Measurements from ENCODE around the gene TMEM115. TPM values are rescaled to one million over a fixed set of nuclear protein-coding genes. Genes with fewer than 3 reads are reported as not detected.
A peak's percentile ranks its signal among the peaks of the same experiment; 100 is the strongest.

The TMEM115 gene
- total and polyA plus RNA-seq, 2 of the 13 experiments (the other 11 are each of a cell fraction or from before 2014, with no cell fraction given): 22.1 to 30.7 TPM

DNA sequence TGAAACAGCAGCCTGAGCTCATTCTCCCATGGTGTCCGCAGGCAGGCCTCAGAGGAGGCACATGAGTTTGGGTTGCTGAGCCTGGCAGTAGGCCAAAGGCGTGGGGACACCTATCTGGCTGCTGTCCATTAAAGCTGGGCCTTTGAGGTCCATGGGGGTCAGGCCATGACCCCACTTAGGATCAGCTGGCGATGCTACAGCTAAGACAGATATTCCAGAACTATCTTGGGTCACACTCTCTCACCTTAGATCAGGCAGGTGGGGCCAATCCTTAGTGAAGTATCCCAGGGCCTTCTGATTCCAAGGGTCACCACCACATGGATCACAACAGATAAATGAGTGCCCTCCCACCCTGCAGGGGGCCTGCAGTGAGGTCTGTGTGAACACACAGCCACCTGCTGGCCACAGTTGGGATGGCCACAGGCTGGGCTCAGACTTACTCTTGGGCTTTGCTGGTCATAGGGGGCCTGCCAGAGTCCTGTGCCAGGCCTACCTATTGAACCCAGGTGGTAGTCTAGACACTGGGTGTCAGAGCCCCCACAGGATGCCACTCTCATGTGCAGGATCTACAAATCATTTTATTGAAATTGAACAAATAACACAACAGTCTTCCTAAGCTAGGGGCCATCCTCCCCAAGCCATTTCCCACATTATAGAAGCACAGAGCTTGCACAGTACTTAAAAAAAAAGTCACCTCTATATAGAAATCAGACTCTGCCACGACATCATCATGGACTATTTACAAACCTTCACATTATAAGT lies 34.8 kb downstream of the TMEM115 start (continued):
- TF ChIP-seq HOXA5 (CRISPR knock-in tag; IDR thresholded peaks at IDR 0.05) (peak; percentile 63; the same call in 1 of the 2 replicates), SIN3A (IDR thresholded peaks at IDR 0.05; ENCODE audit: borderline replicate concordance, low read depth, low read length) (no peak), MXD4 (CRISPR knock-in tag; IDR thresholded peaks at IDR 0.05) (no peak; the same call in 1 of the 2 replicates), HMG20A (CRISPR knock-in tag; IDR thresholded peaks at IDR 0.05; ENCODE audit: borderline replicate concordance) (no peak), ZFP36L1 (CRISPR knock-in tag; IDR thresholded peaks at IDR 0.05) (no peak), KDM3A (CRISPR knock-in tag; IDR thresholded peaks at IDR 0.05; ENCODE audit: low read depth) (peak; percentile 76; the same call in 1 of the 2 replicates), ZNF746 (CRISPR knock-in tag; IDR thresholded peaks at IDR 0.05) (no peak), TCF7L2 (IDR thresholded peaks at IDR 0.05; ENCODE audit: low read depth, low read length) (no peak), ZNF549 (CRISPR knock-in tag; IDR thresholded peaks at IDR 0.05) (no peak), ZNF264 (CRISPR knock-in tag; IDR thresholded peaks at IDR 0.05) (0 out of 2 replicates have a peak, but pooled peaks have one; percentile 39), POLR2G (IDR thresholded peaks at IDR 0.05; ENCODE audit: low read depth, low read length) (no peak), ZNF749 (CRISPR knock-in tag; IDR thresholded peaks at IDR 0.05; ENCODE audit: borderline replicate concordance) (no peak), GTF3A (CRISPR knock-in tag; conservative IDR thresholded peaks at IDR 0.05) (0 out of 2 replicates have a peak, but pooled peaks have one; percentile 73)
- TF ChIP-seq, protein P1, sequence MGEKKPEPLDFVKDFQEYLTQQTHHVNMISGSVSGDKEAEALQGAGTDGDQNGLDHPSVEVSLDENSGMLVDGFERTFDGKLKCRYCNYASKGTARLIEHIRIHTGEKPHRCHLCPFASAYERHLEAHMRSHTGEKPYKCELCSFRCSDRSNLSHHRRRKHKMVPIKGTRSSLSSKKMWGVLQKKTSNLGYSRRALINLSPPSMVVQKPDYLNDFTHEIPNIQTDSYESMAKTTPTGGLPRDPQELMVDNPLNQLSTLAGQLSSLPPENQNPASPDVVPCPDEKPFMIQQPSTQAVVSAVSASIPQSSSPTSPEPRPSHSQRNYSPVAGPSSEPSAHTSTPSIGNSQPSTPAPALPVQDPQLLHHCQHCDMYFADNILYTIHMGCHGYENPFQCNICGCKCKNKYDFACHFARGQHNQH (CRISPR knock-in tag; IDR thresholded peaks at IDR 0.05): no peak
- TF ChIP-seq, protein P2, sequence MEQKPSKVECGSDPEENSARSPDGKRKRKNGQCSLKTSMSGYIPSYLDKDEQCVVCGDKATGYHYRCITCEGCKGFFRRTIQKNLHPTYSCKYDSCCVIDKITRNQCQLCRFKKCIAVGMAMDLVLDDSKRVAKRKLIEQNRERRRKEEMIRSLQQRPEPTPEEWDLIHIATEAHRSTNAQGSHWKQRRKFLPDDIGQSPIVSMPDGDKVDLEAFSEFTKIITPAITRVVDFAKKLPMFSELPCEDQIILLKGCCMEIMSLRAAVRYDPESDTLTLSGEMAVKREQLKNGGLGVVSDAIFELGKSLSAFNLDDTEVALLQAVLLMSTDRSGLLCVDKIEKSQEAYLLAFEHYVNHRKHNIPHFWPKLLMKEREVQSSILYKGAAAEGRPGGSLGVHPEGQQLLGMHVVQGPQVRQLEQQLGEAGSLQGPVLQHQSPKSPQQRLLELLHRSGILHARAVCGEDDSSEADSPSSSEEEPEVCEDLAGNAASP (CRISPR knock-in tag; IDR thresholded peaks at IDR 0.05; ENCODE audit: borderline replicate concordance): peak; percentile 57; the same call in 1 of the 2 replicates
- TF ChIP-seq, protein P3, sequence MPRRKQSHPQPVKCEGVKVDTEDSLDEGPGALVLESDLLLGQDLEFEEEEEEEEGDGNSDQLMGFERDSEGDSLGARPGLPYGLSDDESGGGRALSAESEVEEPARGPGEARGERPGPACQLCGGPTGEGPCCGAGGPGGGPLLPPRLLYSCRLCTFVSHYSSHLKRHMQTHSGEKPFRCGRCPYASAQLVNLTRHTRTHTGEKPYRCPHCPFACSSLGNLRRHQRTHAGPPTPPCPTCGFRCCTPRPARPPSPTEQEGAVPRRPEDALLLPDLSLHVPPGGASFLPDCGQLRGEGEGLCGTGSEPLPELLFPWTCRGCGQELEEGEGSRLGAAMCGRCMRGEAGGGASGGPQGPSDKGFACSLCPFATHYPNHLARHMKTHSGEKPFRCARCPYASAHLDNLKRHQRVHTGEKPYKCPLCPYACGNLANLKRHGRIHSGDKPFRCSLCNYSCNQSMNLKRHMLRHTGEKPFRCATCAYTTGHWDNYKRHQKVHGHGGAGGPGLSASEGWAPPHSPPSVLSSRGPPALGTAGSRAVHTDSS (CRISPR knock-in tag; conservative IDR thresholded peaks at IDR 0.05): no peak
- TF ChIP-seq, protein P4, sequence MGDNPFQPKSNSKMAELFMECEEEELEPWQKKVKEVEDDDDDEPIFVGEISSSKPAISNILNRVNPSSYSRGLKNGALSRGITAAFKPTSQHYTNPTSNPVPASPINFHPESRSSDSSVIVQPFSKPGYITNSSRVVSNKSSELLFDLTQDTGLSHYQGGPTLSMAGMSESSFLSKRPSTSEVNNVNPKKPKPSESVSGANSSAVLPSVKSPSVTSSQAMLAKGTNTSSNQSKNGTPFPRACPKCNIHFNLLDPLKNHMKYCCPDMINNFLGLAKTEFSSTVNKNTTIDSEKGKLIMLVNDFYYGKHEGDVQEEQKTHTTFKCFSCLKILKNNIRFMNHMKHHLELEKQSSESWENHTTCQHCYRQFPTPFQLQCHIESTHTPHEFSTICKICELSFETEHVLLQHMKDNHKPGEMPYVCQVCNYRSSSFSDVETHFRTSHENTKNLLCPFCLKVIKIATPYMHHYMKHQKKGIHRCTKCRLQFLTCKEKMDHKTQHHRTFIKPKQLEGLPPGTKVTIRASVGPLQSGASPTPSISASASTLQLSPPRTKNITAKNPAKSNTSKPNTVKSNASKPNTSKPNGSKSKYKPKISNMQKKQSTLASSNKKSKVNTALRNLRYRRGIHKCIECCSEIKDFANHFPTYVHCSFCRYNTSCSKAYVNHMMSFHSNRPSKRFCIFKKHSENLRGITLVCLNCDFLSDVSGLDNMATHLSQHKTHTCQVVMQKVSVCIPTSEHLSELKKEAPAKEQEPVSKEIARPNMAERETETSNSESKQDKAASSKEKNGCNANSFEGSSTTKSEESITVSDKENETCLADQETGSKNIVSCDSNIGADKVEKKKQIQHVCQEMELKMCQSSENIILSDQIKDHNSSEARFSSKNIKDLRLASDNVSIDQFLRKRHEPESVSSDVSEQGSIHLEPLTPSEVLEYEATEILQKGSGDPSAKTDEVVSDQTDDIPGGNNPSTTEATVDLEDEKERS (CRISPR knock-in tag; IDR thresholded peaks at IDR 0.05): no peak
- TF ChIP-seq, protein P5, sequence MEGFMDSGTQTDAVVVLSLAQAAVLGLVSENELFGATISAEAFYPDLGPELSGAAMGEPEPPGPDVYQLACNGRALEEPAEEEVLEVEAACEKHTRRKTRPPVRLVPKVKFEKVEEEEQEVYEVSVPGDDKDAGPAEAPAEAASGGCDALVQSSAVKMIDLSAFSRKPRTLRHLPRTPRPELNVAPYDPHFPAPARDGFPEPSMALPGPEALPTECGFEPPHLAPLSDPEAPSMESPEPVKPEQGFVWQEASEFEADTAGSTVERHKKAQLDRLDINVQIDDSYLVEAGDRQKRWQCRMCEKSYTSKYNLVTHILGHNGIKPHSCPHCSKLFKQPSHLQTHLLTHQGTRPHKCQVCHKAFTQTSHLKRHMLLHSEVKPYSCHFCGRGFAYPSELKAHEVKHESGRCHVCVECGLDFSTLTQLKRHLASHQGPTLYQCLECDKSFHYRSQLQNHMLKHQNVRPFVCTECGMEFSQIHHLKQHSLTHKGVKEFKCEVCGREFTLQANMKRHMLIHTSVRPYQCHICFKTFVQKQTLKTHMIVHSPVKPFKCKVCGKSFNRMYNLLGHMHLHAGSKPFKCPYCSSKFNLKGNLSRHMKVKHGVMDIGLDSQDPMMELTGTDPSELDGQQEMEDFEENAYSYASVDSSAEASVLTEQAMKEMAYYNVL (CRISPR knock-in tag; IDR thresholded peaks at IDR 0.05; ENCODE audit: borderline replicate concordance): no peak
- TF ChIP-seq, protein P6, sequence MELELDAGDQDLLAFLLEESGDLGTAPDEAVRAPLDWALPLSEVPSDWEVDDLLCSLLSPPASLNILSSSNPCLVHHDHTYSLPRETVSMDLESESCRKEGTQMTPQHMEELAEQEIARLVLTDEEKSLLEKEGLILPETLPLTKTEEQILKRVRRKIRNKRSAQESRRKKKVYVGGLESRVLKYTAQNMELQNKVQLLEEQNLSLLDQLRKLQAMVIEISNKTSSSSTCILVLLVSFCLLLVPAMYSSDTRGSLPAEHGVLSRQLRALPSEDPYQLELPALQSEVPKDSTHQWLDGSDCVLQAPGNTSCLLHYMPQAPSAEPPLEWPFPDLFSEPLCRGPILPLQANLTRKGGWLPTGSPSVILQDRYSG (CRISPR knock-in tag; IDR thresholded peaks at IDR 0.05): no peak

All from HepG2 (cell line).